K562 (cell line): ENCODE measurements around the gene NF1. TPM values are rescaled to one million over a fixed set of nuclear protein-coding genes. Genes with fewer than 3 reads are reported as not detected.

ENCODE experiments used
- polyA plus RNA-seq, 8 experiments: library from polyadenylated mRNA; depleted of rRNA in 4 of 8; stranded (reverse) in 5 of 8; unstranded in 3 of 8; fragments of >200 nt; fragmentation: Nextera tagmentation in 2 of 8; fragmentation: Illumina TruSeq in 1 of 8; extraction: Ambion mirVana in 2 of 8; extraction: Trizol in 1 of 8; gene quantifications; 2 replicates each; pipeline versions ENCODE4 v1.2.1 to v1.2.3, GENCODE V29; 2011 to 2014; ENCODE audit warnings: inconsistent platforms in 1 of 8, missing spikeins in 1 of 8
- total RNA-seq, 7 experiments: library from RNA; depleted of rRNA in 6 of 7; stranded (reverse); fragments of >200 nt in 6 of 7; fragmentation: Illumina TruSeq in 2 of 7; extraction: Trizol in 2 of 7; gene quantifications; 2 replicates each; pipeline versions ENCODE4 v1.2.1 to v1.2.3, GENCODE V29; 2011 to 2021; ENCODE audit warnings: low replicate concordance in 1 of 7
- TF ChIP-seq, protein P1 (sequence below): fragments of 200-800 bp; sonication (Bioruptor generic); IDR thresholded peaks from 2 replicates; pipeline ENCODE4 v1.6.1; 2016; ENCODE audit warnings: missing genetic modification characterization, missing compliant biosample characterization
- TF ChIP-seq, protein P2 (sequence below): sonication (generic); formaldehyde crosslinking; IDR thresholded peaks from 2 replicates; pipeline ENCODE4 v1.8.1; 2022; ENCODE audit warnings: missing genetic modification reagents

NF1 gene
- total and polyA plus RNA-seq, 9 of the 15 experiments (the other 6 are each of a cell fraction or from before 2014, with no cell fraction given) = 3.4 to 41.9 (median 24.3) TPM

DNA sequence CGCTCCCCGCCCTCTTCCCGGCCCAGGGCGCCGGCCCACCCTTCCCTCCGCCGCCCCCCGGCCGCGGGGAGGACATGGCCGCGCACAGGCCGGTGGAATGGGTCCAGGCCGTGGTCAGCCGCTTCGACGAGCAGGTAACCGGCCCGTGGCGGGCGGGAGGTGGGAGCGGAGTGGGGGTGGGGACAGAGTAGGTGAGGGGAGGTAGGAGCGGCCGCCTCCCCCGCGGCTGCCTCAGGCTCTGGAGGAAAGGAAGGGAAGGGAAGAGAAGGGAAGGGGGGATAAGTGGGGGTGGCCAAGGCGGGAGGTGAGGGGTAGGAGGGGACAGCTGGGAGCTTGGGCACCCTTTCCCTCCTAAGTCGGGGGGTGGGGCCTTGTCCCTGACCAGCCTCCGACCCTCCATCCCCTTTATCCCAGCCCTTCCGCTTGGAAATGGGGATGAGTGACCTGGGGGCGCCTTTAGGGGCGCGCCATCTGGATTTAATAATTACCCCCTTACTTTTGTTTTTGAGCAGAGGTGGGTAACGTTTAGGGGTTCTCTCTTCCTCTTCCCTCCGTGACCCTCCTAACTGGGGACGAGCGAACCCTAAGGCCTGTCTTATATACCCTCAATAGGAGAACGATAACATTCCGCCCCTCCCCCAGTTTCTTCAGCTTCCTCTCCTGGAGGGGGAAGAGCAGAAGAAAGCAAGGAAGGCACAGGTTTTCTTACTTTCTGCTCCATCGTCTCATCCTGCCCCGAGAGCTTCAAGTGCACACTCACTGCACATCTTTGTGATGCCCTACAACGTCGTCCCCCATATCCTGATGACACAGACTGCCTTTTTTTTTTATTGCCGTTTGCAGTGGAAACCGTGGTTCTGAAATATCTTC, 694 bp downstream of the NF1 start (continued):
- TF ChIP-seq, protein P1, sequence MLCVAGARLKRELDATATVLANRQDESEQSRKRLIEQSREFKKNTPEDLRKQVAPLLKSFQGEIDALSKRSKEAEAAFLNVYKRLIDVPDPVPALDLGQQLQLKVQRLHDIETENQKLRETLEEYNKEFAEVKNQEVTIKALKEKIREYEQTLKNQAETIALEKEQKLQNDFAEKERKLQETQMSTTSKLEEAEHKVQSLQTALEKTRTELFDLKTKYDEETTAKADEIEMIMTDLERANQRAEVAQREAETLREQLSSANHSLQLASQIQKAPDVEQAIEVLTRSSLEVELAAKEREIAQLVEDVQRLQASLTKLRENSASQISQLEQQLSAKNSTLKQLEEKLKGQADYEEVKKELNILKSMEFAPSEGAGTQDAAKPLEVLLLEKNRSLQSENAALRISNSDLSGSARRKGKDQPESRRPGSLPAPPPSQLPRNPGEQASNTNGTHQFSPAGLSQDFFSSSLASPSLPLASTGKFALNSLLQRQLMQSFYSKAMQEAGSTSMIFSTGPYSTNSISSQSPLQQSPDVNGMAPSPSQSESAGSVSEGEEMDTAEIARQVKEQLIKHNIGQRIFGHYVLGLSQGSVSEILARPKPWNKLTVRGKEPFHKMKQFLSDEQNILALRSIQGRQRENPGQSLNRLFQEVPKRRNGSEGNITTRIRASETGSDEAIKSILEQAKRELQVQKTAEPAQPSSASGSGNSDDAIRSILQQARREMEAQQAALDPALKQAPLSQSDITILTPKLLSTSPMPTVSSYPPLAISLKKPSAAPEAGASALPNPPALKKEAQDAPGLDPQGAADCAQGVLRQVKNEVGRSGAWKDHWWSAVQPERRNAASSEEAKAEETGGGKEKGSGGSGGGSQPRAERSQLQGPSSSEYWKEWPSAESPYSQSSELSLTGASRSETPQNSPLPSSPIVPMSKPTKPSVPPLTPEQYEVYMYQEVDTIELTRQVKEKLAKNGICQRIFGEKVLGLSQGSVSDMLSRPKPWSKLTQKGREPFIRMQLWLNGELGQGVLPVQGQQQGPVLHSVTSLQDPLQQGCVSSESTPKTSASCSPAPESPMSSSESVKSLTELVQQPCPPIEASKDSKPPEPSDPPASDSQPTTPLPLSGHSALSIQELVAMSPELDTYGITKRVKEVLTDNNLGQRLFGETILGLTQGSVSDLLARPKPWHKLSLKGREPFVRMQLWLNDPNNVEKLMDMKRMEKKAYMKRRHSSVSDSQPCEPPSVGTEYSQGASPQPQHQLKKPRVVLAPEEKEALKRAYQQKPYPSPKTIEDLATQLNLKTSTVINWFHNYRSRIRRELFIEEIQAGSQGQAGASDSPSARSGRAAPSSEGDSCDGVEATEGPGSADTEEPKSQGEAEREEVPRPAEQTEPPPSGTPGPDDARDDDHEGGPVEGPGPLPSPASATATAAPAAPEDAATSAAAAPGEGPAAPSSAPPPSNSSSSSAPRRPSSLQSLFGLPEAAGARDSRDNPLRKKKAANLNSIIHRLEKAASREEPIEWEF (CRISPR knock-in tag) = no peak
- TF ChIP-seq, protein P2, sequence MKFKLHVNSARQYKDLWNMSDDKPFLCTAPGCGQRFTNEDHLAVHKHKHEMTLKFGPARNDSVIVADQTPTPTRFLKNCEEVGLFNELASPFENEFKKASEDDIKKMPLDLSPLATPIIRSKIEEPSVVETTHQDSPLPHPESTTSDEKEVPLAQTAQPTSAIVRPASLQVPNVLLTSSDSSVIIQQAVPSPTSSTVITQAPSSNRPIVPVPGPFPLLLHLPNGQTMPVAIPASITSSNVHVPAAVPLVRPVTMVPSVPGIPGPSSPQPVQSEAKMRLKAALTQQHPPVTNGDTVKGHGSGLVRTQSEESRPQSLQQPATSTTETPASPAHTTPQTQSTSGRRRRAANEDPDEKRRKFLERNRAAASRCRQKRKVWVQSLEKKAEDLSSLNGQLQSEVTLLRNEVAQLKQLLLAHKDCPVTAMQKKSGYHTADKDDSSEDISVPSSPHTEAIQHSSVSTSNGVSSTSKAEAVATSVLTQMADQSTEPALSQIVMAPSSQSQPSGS (CRISPR knock-in tag) = no peak
